SK-N-SH (cell line): ENCODE measurements around the gene ABCF1. TPM values are rescaled to one million over a fixed set of nuclear protein-coding genes. Genes with fewer than 3 reads are reported as not detected.

Experiments used
- CTCF ChIA-PET: fragments of 300-600, 350-600 bp; formaldehyde crosslinking; extraction: SDS; loops from one replicate; lab custom pipeline; 2021; lab: Yijun Ruan, JAX
- POLR2A ChIA-PET: fragments of 350-600 bp; sonication (Branson Sonifier 250); formaldehyde crosslinking; extraction: SDS; loops from one replicate; lab custom pipeline; 2020; ENCODE audit warnings: antibody characterized with exemption, inconsistent platforms; lab: Yijun Ruan, JAX
- DNase-seq: peaks from one replicate; pipeline ENCODE4 v3.0.0; 2012
- H2AFZ ChIP-seq: fragments of 200-600 bp; sonication (generic); 2 replicates; pipeline ENCODE4 v1.8.1; 2016; ENCODE audit warnings: antibody characterized with exemption, mild to moderate bottlenecking, low read depth
- H3F3A ChIP-seq: fragments of 200-600 bp; sonication (generic); replicated peaks from 2 replicates; pipeline ENCODE3; 2016; ENCODE audit warnings: antibody characterized with exemption, mild to moderate bottlenecking; ENCODE audit not compliant: insufficient read depth
- H3K27ac ChIP-seq, 2 experiments: fragments of 200-500 bp in 1 of 2; fragments of 200-600 bp in 1 of 2; sonication (Bioruptor generic) in 1 of 2; sonication (generic), shearing (Covaris generic) in 1 of 2; 2 replicates each; pipeline versions ENCODE4 v1.5.1 to v1.6.1; 2014 to 2016; ENCODE audit warnings: low read depth in 2 of 2, inconsistent platforms in 1 of 2, low read length in 1 of 2, mild to moderate bottlenecking in 1 of 2, mixed read lengths in 1 of 2
- H3K27me3 ChIP-seq: fragments of 200-600 bp; sonication (generic), shearing (Covaris generic); 2 replicates; pipeline ENCODE4 v1.6.1; 2016; ENCODE audit warnings: mixed run types; ENCODE audit not compliant: insufficient read depth
- H3K36me3 ChIP-seq, 2 experiments: fragments of 200-500 bp in 1 of 2; fragments of 200-600 bp in 1 of 2; sonication (Bioruptor generic) in 1 of 2; sonication (generic) in 1 of 2; replicated peaks in 1 of 2; 2 replicates each; pipeline versions ENCODE3 to v1.5.1; 2014 to 2016; ENCODE audit warnings: low read length in 1 of 2, mild to moderate bottlenecking in 1 of 2; ENCODE audit not compliant: insufficient read depth in 2 of 2, control insufficient read depth in 1 of 2
- H3K4me1 ChIP-seq, 2 experiments: fragments of 200-500 bp in 1 of 2; fragments of 200-600 bp in 1 of 2; sonication (Bioruptor generic) in 1 of 2; sonication (generic), shearing (Covaris generic) in 1 of 2; 2 replicates each; pipeline versions ENCODE4 v1.5.1 to v1.6.1; 2014 to 2016; ENCODE audit warnings: low read depth in 1 of 2, low read length in 1 of 2, mixed run types in 1 of 2; ENCODE audit not compliant: insufficient read depth in 2 of 2, control insufficient read depth in 1 of 2
- H3K4me2 ChIP-seq: fragments of 200-600 bp; sonication (generic), shearing (Covaris generic); 2 replicates; pipeline ENCODE4 v1.6.1; 2017; ENCODE audit warnings: mixed run types
- H3K4me3 ChIP-seq, 2 experiments: fragments of 200-500 bp in 1 of 2; fragments of 200-600 bp in 1 of 2; sonication (Bioruptor generic) in 1 of 2; sonication (generic), shearing (Covaris generic) in 1 of 2; 2 replicates each; pipeline versions ENCODE4 v1.5.1 to v1.8.1; 2014 to 2016; ENCODE audit warnings: low read depth in 2 of 2, inconsistent platforms in 1 of 2, low read length in 1 of 2, mild to moderate bottlenecking in 1 of 2, mixed read lengths in 1 of 2, moderate library complexity in 1 of 2
- H3K79me2 ChIP-seq: fragments of 200-600 bp; sonication (generic); 2 replicates; pipeline ENCODE4 v1.8.1; 2017; ENCODE audit warnings: mild to moderate bottlenecking; ENCODE audit not compliant: insufficient read depth
- H3K9ac ChIP-seq: fragments of 200-600 bp; sonication (generic); 2 replicates; pipeline ENCODE4 v1.6.1; 2017; ENCODE audit warnings: mixed run types
- H3K9me2 ChIP-seq: fragments of 200-600 bp; sonication (generic); 2 replicates; pipeline ENCODE4 v1.6.1; 2017; ENCODE audit warnings: mixed run types
- H3K9me3 ChIP-seq: fragments of 200-600 bp; sonication (generic); 2 replicates; pipeline ENCODE4 v1.6.1; 2017; ENCODE audit warnings: mixed run types, mild to moderate bottlenecking, moderate library complexity
- H4K20me1 ChIP-seq: fragments of 200-600 bp; sonication (generic); 2 replicates; pipeline ENCODE4 v1.6.1; 2017; ENCODE audit warnings: mild to moderate bottlenecking, mixed run types; ENCODE audit not compliant: insufficient read depth
- CHD2 ChIP-seq: fragments of 150-350 bp; IDR thresholded peaks from 2 replicates; pipeline ENCODE4 v1.6.1; 2018; ENCODE audit warnings: low read length; ENCODE audit not compliant: partially characterized antibody
- ELF1 ChIP-seq: IDR thresholded peaks from 2 replicates; pipeline ENCODE4 v1.4.0; 2012
- EP300 ChIP-seq, 2 experiments: IDR thresholded peaks; 2 replicates each; pipeline versions ENCODE4 v1.4.0 to v1.6.1; 2012; ENCODE audit warnings: borderline replicate concordance in 1 of 2, low read depth in 1 of 2, low read length in 1 of 2
- FOSL2 ChIP-seq: IDR thresholded peaks from 2 replicates; pipeline ENCODE4 v1.4.0; 2012; ENCODE audit warnings: low read depth, mild to moderate bottlenecking, moderate library complexity, borderline replicate concordance
- FOXJ3 ChIP-seq: sonication (generic); formaldehyde crosslinking; IDR thresholded peaks from 2 replicates; pipeline ENCODE4 v1.5.1; 2020; ENCODE audit warnings: mild to moderate bottlenecking, missing genetic modification reagents
- FOXM1 ChIP-seq: IDR thresholded peaks from 2 replicates; pipeline ENCODE4 v1.4.0; 2012; ENCODE audit warnings: low read depth, mild to moderate bottlenecking
- JUND ChIP-seq: IDR thresholded peaks from 2 replicates; pipeline ENCODE4 v1.4.0; 2012
- RCOR1 ChIP-seq: fragments of 150-350 bp; IDR thresholded peaks from 2 replicates; pipeline ENCODE4 v1.6.1; 2017; ENCODE audit warnings: antibody characterized with exemption, low read length
- RXRA ChIP-seq: IDR thresholded peaks from 2 replicates; pipeline ENCODE4 v1.4.0; 2012; ENCODE audit warnings: low read depth, mild to moderate bottlenecking, borderline replicate concordance
- TEAD4 ChIP-seq: IDR thresholded peaks from 2 replicates; pipeline ENCODE4 v1.4.0; 2012; ENCODE audit warnings: mild to moderate bottlenecking, borderline replicate concordance; ENCODE audit not compliant: insufficient read depth
- YY1 ChIP-seq: IDR thresholded peaks from 2 replicates; pipeline ENCODE4 v1.4.0; 2012; ENCODE audit warnings: low read depth, mild to moderate bottlenecking
- WGBS: methylation state at CpG from one replicate; pipeline ENCODE4 v1.1.6; 2017; ENCODE audit warnings: low lambda C conversion rate; 5-methylcytosine and 5-hydroxymethylcytosine counted together
- polyA plus RNA-seq, 3 experiments: library from polyadenylated mRNA; depleted of rRNA; stranded (reverse); fragments of >200 nt; gene quantifications; 2 replicates each; pipeline ENCODE4 v1.2.3, GENCODE V29; 2012
- TF ChIP-seq, protein P1 (sequence below): IDR thresholded peaks from 2 replicates; pipeline ENCODE4 v1.4.0; 2012; ENCODE audit warnings: low read depth
- TF ChIP-seq, protein P2 (sequence below): fragments of 150-350 bp; IDR thresholded peaks from 2 replicates; pipeline ENCODE4 v1.6.1; 2017; ENCODE audit warnings: antibody characterized with exemption, low read length, low read depth, borderline replicate concordance
- TF ChIP-seq, protein P3 (sequence below): IDR thresholded peaks from 2 replicates; pipeline ENCODE4 v1.4.0; 2012; ENCODE audit warnings: low read depth, borderline replicate concordance
- TF ChIP-seq, protein P4 (sequence below): IDR thresholded peaks from 2 replicates; pipeline ENCODE4; 2012
- TF ChIP-seq, protein P5 (sequence below): fragments of 150-350 bp; IDR thresholded peaks from 2 replicates; pipeline ENCODE4 v1.6.1; 2016; ENCODE audit warnings: mild to moderate bottlenecking, low read depth, low read length

Gene ABCF1
- polyA plus RNA-seq, 1 of the 3 experiments (the other 2 are of a cell fraction), result 53.4 TPM

DNA sequence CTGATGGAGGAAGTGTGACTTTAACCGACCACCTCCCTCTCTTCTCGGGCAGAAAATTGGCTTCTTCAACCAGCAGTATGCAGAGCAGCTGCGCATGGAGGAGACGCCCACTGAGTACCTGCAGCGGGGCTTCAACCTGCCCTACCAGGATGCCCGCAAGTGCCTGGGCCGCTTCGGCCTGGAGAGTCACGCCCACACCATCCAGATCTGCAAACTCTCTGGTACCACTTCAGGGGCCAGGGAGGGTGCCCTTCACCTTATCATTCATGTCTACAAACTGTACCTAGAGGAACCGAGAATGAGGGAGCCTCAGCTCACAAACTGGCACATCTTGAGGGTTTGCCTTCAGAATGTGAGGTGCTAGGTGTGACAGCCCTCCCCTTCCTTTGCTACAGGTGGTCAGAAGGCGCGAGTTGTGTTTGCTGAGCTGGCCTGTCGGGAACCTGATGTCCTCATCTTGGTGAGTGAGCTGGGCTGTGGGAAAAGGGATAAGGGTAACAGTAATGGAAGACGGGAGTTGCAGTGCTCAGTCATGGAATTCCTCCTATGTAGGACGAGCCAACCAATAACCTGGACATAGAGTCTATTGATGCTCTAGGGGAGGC, 18.6 kb downstream of the ABCF1 start:
- Histone ChIP-seq H3K9ac (no peak overlapping the region), H3K79me2 (peaks cover 5% of the 10 kb centered on the region; the same call in 1 of the 2 replicates), H3K27ac (no peak overlapping the region), H2AFZ (no peak overlapping the region), H3K4me3 (no peak overlapping the region), H3K9me3 (no peaks in the 10 kb centered on the region), H3F3A (peaks cover 17% of the 10 kb centered on the region), H4K20me1 (0 out of 2 replicates have a peak, but pooled peaks cover 4% of the 10 kb centered on the region), H3K4me2 (no peak overlapping the region), H3K4me1 (no peaks in the 10 kb centered on the region), H3K27me3 (no peaks in the 10 kb centered on the region), H3K36me3 (peaks cover 50 to 56% of the 10 kb centered on the region in 2 experiments), H3K9me2 (no peaks in the 10 kb centered on the region)
- DNase-seq, result no peak
- CTCF ChIA-PET, result interaction anchor here (0.9 to 2.6 kb wide), 6 partner anchors 10 to 83 kb away, joined by 3 to 11 read pairs (median 4); partner anchors contain the start of gene DHX16
- POLR2A ChIA-PET, result interaction anchor here (0.6 to 2.3 kb wide), 3 partner anchors 11 to 25 kb away, joined by 3 to 8 read pairs (median 6); partner anchors contain the start of gene ABCF1
- TF ChIP-seq FOSL2 (no peak), FOXM1 (no peak), TEAD4 (no peak), CHD2 (no peak), JUND (no peak), RCOR1 (no peak), RXRA (no peak), EP300 (IDR thresholded peaks at IDR 0.05; ENCODE audit: borderline replicate concordance in 1 of 2, low read depth in 1 of 2, low read length in 1 of 2) (no peak), ELF1 (no peak), YY1 (no peak), FOXJ3 (CRISPR knock-in tag) (no peak)
- TF ChIP-seq, protein P1, sequence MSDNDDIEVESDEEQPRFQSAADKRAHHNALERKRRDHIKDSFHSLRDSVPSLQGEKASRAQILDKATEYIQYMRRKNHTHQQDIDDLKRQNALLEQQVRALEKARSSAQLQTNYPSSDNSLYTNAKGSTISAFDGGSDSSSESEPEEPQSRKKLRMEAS, result no peak
- TF ChIP-seq, protein P2, sequence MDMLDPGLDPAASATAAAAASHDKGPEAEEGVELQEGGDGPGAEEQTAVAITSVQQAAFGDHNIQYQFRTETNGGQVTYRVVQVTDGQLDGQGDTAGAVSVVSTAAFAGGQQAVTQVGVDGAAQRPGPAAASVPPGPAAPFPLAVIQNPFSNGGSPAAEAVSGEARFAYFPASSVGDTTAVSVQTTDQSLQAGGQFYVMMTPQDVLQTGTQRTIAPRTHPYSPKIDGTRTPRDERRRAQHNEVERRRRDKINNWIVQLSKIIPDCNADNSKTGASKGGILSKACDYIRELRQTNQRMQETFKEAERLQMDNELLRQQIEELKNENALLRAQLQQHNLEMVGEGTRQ, result no peak
- TF ChIP-seq, protein P3, sequence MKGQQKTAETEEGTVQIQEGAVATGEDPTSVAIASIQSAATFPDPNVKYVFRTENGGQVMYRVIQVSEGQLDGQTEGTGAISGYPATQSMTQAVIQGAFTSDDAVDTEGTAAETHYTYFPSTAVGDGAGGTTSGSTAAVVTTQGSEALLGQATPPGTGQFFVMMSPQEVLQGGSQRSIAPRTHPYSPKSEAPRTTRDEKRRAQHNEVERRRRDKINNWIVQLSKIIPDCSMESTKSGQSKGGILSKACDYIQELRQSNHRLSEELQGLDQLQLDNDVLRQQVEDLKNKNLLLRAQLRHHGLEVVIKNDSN, result no peak
- TF ChIP-seq, protein P4, sequence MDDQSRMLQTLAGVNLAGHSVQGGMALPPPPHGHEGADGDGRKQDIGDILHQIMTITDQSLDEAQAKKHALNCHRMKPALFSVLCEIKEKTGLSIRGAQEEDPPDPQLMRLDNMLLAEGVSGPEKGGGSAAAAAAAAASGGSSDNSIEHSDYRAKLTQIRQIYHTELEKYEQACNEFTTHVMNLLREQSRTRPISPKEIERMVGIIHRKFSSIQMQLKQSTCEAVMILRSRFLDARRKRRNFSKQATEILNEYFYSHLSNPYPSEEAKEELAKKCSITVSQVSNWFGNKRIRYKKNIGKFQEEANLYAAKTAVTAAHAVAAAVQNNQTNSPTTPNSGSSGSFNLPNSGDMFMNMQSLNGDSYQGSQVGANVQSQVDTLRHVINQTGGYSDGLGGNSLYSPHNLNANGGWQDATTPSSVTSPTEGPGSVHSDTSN, result no peak
- TF ChIP-seq, protein P5, sequence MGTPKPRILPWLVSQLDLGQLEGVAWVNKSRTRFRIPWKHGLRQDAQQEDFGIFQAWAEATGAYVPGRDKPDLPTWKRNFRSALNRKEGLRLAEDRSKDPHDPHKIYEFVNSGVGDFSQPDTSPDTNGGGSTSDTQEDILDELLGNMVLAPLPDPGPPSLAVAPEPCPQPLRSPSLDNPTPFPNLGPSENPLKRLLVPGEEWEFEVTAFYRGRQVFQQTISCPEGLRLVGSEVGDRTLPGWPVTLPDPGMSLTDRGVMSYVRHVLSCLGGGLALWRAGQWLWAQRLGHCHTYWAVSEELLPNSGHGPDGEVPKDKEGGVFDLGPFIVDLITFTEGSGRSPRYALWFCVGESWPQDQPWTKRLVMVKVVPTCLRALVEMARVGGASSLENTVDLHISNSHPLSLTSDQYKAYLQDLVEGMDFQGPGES, result no peak
- WGBS, result 96% methylated on average over 15 of the region's 15 CpGs
